Epithelial cell of esophagus (primary cell): ENCODE measurements around the gene FARS2.

Experiments used
- DNase-seq: peaks from one replicate; pipeline ENCODE4 v3.0.0; 2010; ENCODE audit warnings: low read depth
- H3K4me3 ChIP-seq: 2 replicates; pipeline ENCODE4 v1.5.1; 2011; ENCODE audit warnings: mild to moderate bottlenecking, low read length, control low read depth
- CTCF ChIP-seq: IDR thresholded peaks from 2 replicates; pipeline ENCODE4 v1.5.1; 2011; ENCODE audit warnings: low read depth, mild to moderate bottlenecking, low read length, control low read depth, inconsistent platforms; ENCODE audit not compliant: insufficient read depth; ENCODE audit errors: missing control alignments

FARS2 gene

GRCh38 chr6:5423251-5423650, 161.9 kb downstream of the FARS2 start:
- no peak overlapping the region for H3K4me3 ChIP-seq
- TF ChIP-seq CTCF, result no peak
- DNase-seq, result no peak

GRCh38 chr6:5424726-5425125, 163.4 kb downstream of the FARS2 start:
- no peak overlapping the region for H3K4me3 ChIP-seq
- TF ChIP-seq CTCF, result no peak
- DNase-seq, result no peak

DNA sequence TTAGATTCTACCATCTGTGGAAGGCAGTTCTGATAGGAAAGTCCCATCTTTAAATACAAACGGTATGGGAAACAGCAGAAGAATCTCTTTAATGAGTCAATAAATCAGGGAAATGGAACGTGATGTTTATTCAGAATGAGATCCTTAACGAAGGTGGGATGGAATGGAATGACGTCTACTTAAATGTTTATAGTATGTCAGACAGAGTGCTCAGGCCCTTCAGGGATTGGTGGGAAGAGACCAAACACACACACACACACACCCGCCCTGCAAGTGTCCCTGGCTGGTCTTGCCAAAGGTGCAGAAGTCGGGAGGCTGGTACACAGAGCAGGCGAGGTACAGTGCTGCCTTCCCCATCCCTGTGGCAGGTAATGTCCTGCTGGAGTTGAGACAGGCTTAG, 164.0 kb downstream of the FARS2 start:
- no peak overlapping the region for H3K4me3 ChIP-seq
- no peak for TF ChIP-seq CTCF
- no peak for DNase-seq

- no peak overlapping the region for H3K4me3 ChIP-seq
Observed at GRCh38 chr6:5425797-5426196, 164.5 kb downstream of the FARS2 start.

GRCh38 chr6:5427586-5427985, 166.3 kb downstream of the FARS2 start:
- H3K4me3 ChIP-seq, result no peak overlapping the region
- TF ChIP-seq CTCF, result no peak
- DNase-seq, result no peak

More at GRCh38 chr6:5425797-5426196, 164.5 kb downstream of the FARS2 start:
- DNase-seq, result no peak
- no peak for TF ChIP-seq CTCF

DNA sequence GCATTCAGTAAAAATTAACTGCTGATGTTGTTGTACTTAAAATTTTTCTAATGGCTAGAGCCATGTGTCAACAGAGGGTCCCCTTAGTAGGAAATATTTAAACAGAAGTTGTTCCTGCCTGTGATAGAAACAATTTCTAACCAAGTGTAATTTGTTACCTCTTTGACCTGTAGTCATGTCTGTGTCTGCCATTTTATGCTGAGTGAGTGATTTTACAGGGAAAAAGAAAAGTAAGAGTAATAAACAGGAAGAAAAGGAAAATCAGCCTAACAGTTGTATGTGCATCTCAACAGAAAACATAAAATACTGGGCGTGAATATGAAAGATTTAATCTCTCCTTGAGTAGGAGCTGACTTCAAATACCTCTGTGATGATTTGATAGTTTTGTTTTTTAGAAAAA, 172.0 kb downstream of the FARS2 start:
- no peak for DNase-seq
- H3K4me3 ChIP-seq, result no peak overlapping the region
- TF ChIP-seq CTCF, result no peak

- DNase-seq, result no peak
- no peak for TF ChIP-seq CTCF
- no peak overlapping the region for H3K4me3 ChIP-seq
Observed at GRCh38 chr6:5435449-5435848, 174.1 kb downstream of the FARS2 start.
